HG03139 (cell line): Measurements from ENCODE around the gene MS4A2.
"Not testable (repeated sequence)": the region's sequence is repeated elsewhere in the genome, so short reads cannot be mapped to it uniquely, and the experiment has no call there.

Experiments used
- ATAC-seq: cut with Tn5 transposase; IDR thresholded peaks from one replicate; pipeline ENCODE4 v1.9.1; 2021; ENCODE audit not compliant: unreplicated experiment

The MS4A2 gene

DNA sequence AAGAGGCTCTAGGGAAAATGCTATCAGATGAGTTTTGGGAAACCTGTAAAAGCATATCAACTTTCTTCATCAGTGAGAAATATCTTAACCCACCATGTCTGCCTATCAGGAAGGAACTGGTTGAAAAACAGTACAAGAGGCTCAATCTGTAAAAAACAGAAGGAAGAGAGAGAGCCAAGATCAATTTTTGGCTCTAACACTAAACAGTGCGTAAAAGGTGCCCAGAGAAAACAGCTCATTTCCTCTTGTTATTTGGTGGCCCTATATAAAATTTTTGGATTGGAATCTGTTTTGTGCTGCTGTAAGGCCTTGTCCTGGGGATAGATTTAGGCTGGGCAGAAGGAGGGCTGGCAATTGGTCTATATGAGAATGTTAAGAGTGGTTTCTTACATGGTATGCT is 12.1 kb downstream of the MS4A2 start:
- ATAC-seq = no peak

DNA sequence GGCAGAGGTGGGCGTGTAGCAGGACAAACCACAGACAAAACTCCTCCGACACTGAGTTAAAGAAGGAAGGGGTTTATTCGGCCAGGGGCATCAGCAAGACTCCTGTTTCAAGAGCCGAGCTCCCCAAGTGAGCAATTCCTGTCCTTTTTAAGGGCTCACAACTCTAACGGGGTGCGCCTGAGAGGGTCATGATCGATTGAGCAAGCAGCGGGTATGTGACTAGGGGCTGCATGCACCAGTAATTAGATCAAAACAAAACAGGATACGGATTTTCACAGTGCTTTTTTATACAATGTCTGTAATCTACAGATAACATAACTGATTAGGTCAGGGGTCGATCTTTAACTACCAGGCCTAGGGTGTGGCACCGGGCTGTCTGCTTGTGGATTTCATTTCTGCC is 12.9 kb downstream of the MS4A2 start:
- ATAC-seq = not testable (repeated sequence)

GRCh38 chr11:60104471-60105115 is 16.1 kb downstream of the MS4A2 start:
- not testable (repeated sequence) for ATAC-seq

DNA sequence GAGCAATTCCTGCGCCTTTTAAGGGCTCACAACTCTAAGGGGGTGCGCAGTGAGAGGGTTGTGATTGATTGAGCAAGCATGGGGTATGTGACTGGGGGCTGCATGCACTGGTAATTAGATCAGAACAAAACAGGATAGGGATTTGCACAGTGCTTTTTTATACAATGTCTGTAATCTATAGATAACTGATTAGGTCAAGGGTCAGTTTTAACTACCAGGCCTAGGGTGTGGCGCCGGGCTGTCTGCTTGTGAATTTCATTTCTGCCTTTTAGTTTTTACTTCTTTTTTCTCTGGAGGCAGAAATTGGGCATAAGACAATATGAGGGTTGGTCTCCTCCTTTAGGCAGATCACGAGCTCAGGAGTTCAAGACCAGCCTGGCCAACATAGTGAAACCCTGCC is 20.2 kb downstream of the MS4A2 start:
- not testable (repeated sequence) for ATAC-seq

DNA sequence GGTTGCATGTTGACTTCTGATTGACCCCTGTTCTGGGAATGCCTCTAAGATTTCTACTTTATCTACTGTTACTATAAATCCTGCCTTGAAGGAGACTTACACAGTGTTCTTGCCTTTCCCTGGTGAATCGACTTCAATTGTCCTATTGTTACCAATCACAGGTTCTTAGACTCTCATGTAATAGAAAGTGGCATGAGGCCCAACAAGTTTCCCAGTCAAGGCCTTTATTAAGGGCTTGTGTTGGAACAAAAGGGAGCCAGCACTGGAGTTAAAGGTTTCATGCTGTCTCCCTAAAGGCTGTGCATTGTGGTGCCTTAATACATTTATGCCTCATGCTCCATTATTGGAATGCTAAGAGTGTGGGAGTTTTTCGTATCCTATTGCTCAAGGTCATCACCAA is 23.3 kb downstream of the MS4A2 start:
- ATAC-seq = no peak

DNA sequence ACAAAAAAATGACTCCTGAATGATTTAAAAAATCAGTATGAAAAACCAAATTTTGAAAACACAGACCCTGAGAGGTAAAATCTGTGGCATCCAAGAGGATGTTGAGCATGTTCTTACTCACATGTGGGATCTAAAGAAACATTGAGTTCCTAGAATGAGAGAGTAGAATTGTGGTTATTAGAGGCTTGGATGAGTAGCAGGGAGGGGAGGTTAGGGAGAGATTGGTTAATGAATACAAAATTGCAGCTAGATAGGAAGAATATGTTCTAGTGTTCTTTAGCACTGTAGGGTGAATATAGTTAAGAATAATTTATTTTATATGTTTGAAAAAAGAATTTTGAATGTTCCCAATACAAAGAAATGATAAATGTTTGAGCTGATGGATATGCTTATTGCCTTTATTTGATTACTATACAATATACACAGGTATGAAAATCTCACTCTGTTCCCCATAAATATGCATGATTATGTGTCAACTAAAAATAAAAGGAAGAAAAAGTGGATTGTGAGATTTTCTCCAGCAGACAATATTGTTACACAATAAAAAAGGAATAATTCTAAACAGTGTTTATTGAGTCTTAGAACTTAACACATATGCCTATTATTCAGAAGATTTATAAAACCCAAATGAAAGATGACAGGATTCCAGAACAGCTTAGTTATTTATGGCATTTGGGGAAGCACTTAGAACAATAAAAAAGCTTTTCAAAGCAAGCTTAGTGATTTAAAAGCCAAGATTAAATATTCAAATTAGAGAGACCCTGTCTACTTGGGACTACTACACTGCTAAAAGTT is 28.7 kb downstream of the MS4A2 start:
- no peak for ATAC-seq

DNA sequence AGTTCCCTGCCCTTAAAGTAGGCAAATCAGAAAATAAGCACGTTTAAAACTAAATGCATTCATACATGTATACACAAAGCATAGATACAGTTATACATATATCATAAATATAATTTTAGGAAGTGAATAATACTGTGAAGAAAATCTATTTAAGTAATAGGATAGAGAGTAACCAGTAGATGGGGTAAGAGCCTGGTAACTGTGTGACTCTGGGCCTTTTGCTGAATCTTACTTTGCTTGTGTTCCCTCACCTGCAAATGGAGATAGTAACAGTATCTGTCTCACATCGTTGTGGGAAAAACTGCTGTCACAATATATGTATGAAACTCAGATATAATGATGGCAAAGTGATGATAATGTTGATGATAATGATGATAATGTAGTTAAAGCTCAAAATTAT is 29.9 kb downstream of the MS4A2 start:
- no peak for ATAC-seq

DNA sequence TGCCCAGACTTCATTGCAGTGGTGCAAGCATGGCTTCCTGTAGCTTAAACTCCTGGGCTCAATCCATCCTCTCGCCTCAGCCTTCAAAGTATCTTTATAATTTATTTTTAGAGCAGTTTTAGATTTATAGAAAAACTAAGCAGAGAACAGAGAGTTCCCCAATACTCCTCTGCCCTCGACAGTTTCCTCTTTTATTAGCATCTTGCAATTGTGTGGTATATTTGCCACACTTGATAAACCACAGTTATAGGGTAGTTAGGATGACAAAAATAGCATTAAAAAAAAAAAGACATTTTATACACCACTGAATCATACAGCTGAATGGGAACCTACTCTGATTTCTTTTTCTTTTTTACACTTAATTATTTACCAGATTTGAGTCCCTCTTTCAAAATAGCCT is 31.2 kb downstream of the MS4A2 start:
- ATAC-seq = no peak

- ATAC-seq = no peak
Observed at GRCh38 chr11:60121264-60121663, 32.8 kb downstream of the MS4A2 start.

DNA sequence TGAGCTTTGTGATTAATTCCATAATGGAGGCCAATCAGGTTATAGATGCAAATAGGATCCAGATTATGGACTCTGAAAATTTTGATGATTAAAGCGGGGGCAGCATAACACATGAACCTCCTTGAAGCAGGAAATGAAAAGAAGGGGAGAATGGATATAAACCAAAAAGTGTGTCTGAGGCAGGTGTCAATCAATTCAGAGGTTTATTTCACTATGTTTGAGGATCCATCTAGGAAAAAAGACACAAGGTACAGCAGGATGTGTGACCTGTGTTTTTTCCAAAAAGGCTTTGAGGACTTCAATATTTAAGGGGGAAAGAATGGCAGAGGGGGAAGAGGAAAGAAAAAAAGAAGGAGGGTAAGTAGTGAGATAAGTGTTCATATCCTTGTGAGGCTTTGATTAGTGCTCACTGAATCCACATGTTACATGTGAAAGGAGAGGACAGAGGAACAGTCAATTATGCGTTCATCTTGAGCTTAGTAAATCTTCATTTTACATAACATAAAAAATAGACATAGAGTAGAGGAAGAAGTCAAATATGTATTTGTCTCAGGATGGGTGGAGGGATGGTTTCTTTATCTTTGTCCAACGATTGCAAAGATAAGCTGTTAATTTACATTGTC is 34.1 kb downstream of the MS4A2 start:
- ATAC-seq = no peak

GRCh38 chr11:60124802-60125432 is 36.5 kb downstream of the MS4A2 start:
- no peak for ATAC-seq

GRCh38 chr11:60125956-60126585 is 37.6 kb downstream of the MS4A2 start:
- ATAC-seq = no peak

- no peak for ATAC-seq
Observed at GRCh38 chr11:60127311-60127811, 38.9 kb downstream of the MS4A2 start.

DNA sequence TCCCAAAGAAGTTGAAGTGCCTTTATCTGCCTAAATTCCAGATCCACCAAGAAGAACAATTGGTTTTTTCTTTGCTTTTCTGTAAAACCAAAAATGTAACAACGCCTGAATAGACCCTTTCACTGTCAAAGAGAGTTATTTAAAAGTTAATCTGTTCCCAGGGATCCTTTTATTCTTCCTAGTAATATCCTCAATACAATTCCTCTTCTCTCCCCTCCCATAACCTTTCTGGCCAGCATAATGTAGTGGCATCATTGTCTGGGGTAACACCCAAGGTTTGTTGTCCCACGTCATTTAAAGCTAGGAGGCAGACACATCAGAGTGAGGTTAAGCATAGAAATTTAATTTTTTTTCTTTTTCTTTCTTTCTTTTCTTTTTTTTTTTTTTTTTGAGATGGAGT is 39.9 kb downstream of the MS4A2 start:
- ATAC-seq = no peak

GRCh38 chr11:60128866-60129265 is 40.4 kb downstream of the MS4A2 start:
- not testable (repeated sequence) for ATAC-seq

DNA sequence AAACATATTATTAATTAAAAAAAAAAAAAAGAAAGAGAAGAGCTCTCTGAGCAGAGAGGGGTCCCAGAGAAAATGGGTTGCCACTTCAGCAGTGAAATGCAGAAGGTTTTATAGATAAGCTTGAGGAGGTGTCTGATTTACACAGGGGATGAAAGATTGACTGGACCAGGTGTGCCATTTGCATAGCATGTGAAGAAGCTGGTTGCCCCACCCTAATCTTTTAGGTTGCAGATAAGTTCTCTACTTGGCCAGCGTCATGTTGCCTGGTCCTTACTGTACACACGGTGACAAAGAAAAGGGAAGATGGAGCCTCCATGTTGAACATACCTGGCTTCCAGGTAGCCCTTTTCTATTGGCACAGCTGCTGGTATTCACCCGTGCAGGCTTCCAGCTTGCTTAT is 41.4 kb downstream of the MS4A2 start:
- ATAC-seq = no peak

GRCh38 chr11:60130496-60130895 is 42.0 kb downstream of the MS4A2 start:
- ATAC-seq = peak; percentile 50

DNA sequence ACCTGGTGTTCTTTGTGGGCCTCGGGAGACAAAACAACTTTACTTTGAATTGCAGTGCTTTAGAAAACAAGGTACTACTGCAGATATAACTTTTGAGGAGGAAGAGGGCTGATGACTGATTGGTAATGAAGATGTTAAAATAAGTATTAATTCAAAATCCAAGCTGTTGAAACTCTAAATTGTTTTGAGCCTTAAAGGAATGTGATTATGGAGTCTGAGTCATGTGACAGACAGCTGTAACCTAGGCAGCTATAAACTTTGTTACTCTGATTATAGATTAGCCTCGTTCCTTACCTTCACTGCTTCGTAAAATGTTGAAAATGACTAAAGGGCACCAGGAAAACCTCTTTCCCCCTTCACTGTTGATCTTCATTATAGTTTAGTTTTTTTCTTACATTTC is 43.4 kb downstream of the MS4A2 start:
- no peak for ATAC-seq

DNA sequence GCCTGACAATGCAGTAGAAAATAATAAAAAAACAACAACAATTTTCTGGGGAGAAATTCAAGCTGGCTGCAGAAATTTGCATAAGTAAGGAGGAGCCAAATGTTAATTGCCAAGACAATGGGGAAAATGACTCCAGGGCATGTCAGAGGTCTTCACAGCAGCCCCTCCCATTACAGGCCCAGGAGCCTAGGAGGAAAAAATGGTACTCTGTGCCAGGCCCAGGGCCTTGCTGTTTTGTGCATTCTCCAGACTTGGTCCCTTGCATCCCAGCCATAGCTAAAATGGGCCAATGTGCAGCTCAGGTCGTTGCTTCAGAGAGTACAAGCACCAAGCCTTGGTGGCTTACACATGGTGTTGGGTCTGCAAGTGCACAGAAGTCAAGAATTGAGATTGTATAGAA is 45.5 kb downstream of the MS4A2 start:
- no peak for ATAC-seq

GRCh38 chr11:60143768-60144167 is 55.3 kb downstream of the MS4A2 start:
- ATAC-seq = no peak

DNA sequence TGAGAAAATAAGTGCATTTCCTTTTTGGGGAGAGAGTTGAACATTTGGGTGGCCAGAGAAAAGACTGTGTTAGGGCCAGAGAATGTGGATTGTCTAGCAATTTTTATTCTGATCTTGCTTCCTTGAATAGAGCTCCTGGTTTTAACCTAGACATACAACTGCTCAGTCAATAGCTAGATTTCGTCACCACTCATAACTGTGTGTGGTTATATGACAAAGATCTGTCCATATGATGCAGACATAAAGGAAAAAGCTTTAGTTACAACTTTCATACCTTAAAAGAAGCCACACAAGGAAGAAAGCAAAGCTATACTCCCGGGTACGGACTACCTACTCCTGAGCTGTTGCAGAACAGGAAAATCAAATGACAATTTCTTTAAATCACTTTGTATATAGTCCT is 57.2 kb downstream of the MS4A2 start:
- no peak for ATAC-seq
